Hepatocyte (in vitro differentiated cells): Measurements from ENCODE around the gene CLIC5. TPM values are rescaled to one million over a fixed set of nuclear protein-coding genes. Genes with fewer than 3 reads are reported as not detected.

ENCODE experiments used
- DNase-seq: peaks from one replicate; pipeline ENCODE4 v3.0.0-alpha.2; 2016; ENCODE audit warnings: low spot score
- H2AFZ ChIP-seq: fragments of 200-600 bp; sonication (generic); 2 replicates; pipeline ENCODE4 v1.6.0; 2016; ENCODE audit warnings: antibody characterized with exemption, mild to moderate bottlenecking
- H3K27ac ChIP-seq: fragments of 200-600 bp; sonication (generic); 2 replicates; pipeline ENCODE4 v1.5.1; 2016; ENCODE audit warnings: mild to moderate bottlenecking
- H3K27me3 ChIP-seq: fragments of 200-600 bp; sonication (generic); 2 replicates; pipeline ENCODE4 v1.6.1; 2016
- H3K36me3 ChIP-seq: fragments of 200-600 bp; sonication (generic); replicated peaks from 2 replicates; pipeline ENCODE4 v1.5.1; 2016; ENCODE audit warnings: low read depth; ENCODE audit not compliant: insufficient read depth
- H3K4me1 ChIP-seq: fragments of 200-600 bp; sonication (generic); 2 replicates; pipeline ENCODE4 v1.5.1; 2016; ENCODE audit warnings: mild to moderate bottlenecking, moderate library complexity; ENCODE audit not compliant: insufficient read depth
- H3K4me2 ChIP-seq: fragments of 200-600 bp; sonication (generic); 2 replicates; pipeline ENCODE4 v1.6.0; 2016
- H3K4me3 ChIP-seq: fragments of 200-600 bp; sonication (generic); 2 replicates; pipeline ENCODE4 v1.5.1; 2016; ENCODE audit warnings: mild to moderate bottlenecking
- H3K79me2 ChIP-seq: fragments of 200-600 bp; sonication (generic); 2 replicates; pipeline ENCODE4 v1.6.0; 2017; ENCODE audit warnings: mild to moderate bottlenecking
- H3K9me2 ChIP-seq: fragments of 200-600 bp; sonication (generic); replicated peaks from 2 replicates; pipeline ENCODE4 v1.6.0; 2017; ENCODE audit warnings: mild to moderate bottlenecking; ENCODE audit not compliant: insufficient read depth
- H3K9me3 ChIP-seq: fragments of 200-600 bp; sonication (generic); 2 replicates; pipeline ENCODE4 v1.5.1; 2016; ENCODE audit warnings: low read depth, mild to moderate bottlenecking
- H4K20me1 ChIP-seq: fragments of 200-600 bp; sonication (generic); 2 replicates; pipeline ENCODE4 v1.6.0; 2016; ENCODE audit warnings: mild to moderate bottlenecking; ENCODE audit not compliant: insufficient read depth, poor library complexity, severe bottlenecking
- CTCF ChIP-seq: fragments of 200-600 bp; sonication (generic); IDR thresholded peaks from 2 replicates; pipeline ENCODE4 v1.5.1; 2016; ENCODE audit warnings: antibody characterized with exemption, mild to moderate bottlenecking; ENCODE audit not compliant: poor library complexity
- EZH2 ChIP-seq: fragments of 200-600 bp; sonication (generic); IDR thresholded peaks from 2 replicates; pipeline ENCODE4 v1.6.1; 2016; ENCODE audit warnings: antibody characterized with exemption, mild to moderate bottlenecking, borderline replicate concordance
- EZH2phosphoT487 ChIP-seq: fragments of 200-600 bp; sonication (generic); IDR thresholded peaks from one replicate; pipeline ENCODE4 v1.6.1; 2018; ENCODE audit warnings: antibody characterized with exemption, mild to moderate bottlenecking, low read depth, moderate library complexity; ENCODE audit not compliant: unreplicated experiment, severe bottlenecking
- WGBS: methylation state at CpG from one replicate; pipeline ENCODE4 v1.1.6; 2016; ENCODE audit warnings: low lambda C conversion rate; ENCODE audit errors: missing lambda C conversion rate; 5-methylcytosine and 5-hydroxymethylcytosine counted together
- polyA plus RNA-seq: library from polyadenylated mRNA; unstranded; fragments of >200 nt; fragmentation: Nextera tagmentation; extraction: Ambion mirVana; gene quantifications from 2 replicates; pipeline ENCODE4 v1.2.1, GENCODE V29; 2016
- total RNA-seq: library from RNA; depleted of rRNA; stranded (reverse); fragments of >200 nt; gene quantifications from 2 replicates; pipeline ENCODE4 v1.2.3, GENCODE V29; 2014

CLIC5 gene
- total and polyA plus RNA-seq, 2 experiments from 2014 or later: 6.0 to 12.1 TPM

GRCh38 chr6:46026307-46026706 is 10.6 kb upstream of the CLIC5 start:
- H3K79me2 ChIP-seq: no peaks in the 10 kb centered on the region
- no peaks in the 10 kb centered on the region for H3K9me2 ChIP-seq
- no peak for DNase-seq
- no peak for TF ChIP-seq EZH2
- no peak for TF ChIP-seq EZH2phosphoT487
- no peak for TF ChIP-seq CTCF
- H3K27me3 ChIP-seq: no peaks in the 10 kb centered on the region
- 55% methylated on average over 2 of the region's 2 CpGs for WGBS
- no peaks in the 10 kb centered on the region for H3K9me3 ChIP-seq
- H3K4me3 ChIP-seq: no peak overlapping the region
- H3K4me1 ChIP-seq: no peaks in the 10 kb centered on the region
- no peak overlapping the region for H3K4me2 ChIP-seq
- no peak overlapping the region for H2AFZ ChIP-seq
- H3K27ac ChIP-seq: no peak overlapping the region
- no peaks in the 10 kb centered on the region for H4K20me1 ChIP-seq
- H3K36me3 ChIP-seq: no peaks in the 10 kb centered on the region

- H3K9me2 ChIP-seq: no peaks in the 10 kb centered on the region
- no peak for TF ChIP-seq CTCF
- no peak overlapping the region for H3K4me3 ChIP-seq
- no peak for DNase-seq
- no peaks in the 10 kb centered on the region for H3K4me1 ChIP-seq
- no peaks in the 10 kb centered on the region for H3K79me2 ChIP-seq
- H3K4me2 ChIP-seq: no peak overlapping the region
- H3K27ac ChIP-seq: no peak overlapping the region
- H4K20me1 ChIP-seq: no peaks in the 10 kb centered on the region
- 81% methylated on average over 4 of the region's 4 CpGs for WGBS
- H3K36me3 ChIP-seq: no peaks in the 10 kb centered on the region
- no peak overlapping the region for H2AFZ ChIP-seq
- no peaks in the 10 kb centered on the region for H3K9me3 ChIP-seq
- H3K27me3 ChIP-seq: no peaks in the 10 kb centered on the region
These were observed 9.9 kb upstream of the CLIC5 start for GRCh38 chr6:46025573-46025972.

GRCh38 chr6:46024124-46024769 is 8.6 kb upstream of the CLIC5 start:
- Histone ChIP-seq H3K27ac (no peak overlapping the region), H4K20me1 (no peaks in the 10 kb centered on the region), H3K27me3 (no peaks in the 10 kb centered on the region), H3K4me3 (no peak overlapping the region), H3K9me2 (no peaks in the 10 kb centered on the region), H3K79me2 (no peaks in the 10 kb centered on the region), H3K4me2 (no peak overlapping the region), H2AFZ (no peak overlapping the region), H3K4me1 (no peaks in the 10 kb centered on the region), H3K9me3 (no peaks in the 10 kb centered on the region), H3K36me3 (no peaks in the 10 kb centered on the region)
- WGBS: 79% methylated on average over 1 of the region's 1 CpG
- DNase-seq: no peak
- TF ChIP-seq EZH2 (no peak), EZH2phosphoT487 (no peak), CTCF (no peak)
